ENCODE results near the gene MMP2.

GRCh38 chr16:55434000-55434399 lies 45.0 kb upstream of the MMP2 start:
- TF ChIP-seq CTCF (conservative IDR thresholded peaks at IDR 0.05; ENCODE audit: low read depth in 2 of 2), result no peak
- no peak for TF ChIP-seq EZH2 (IDR thresholded peaks at IDR 0.05; ENCODE audit: low read depth, unreplicated experiment)
- TF ChIP-seq POLR2AphosphoS5 (IDR thresholded peaks at IDR 0.05; ENCODE audit: low read depth), result no peak
- TF ChIP-seq EZH2phosphoT487 (IDR thresholded peaks at IDR 0.05; ENCODE audit: unreplicated experiment), result no peak
- TF ChIP-seq ZNF114 (CRISPR knock-in tag; IDR thresholded peaks at IDR 0.05), result no peak
- no peak for TF ChIP-seq JUNB (IDR thresholded peaks at IDR 0.05; ENCODE audit: unreplicated experiment)
- TF ChIP-seq REST (IDR thresholded peaks at IDR 0.05; ENCODE audit: unreplicated experiment), result no peak
- no peak for TF ChIP-seq CREB1 (CRISPR knock-in tag; IDR thresholded peaks at IDR 0.05; ENCODE audit: low read depth)
- TF ChIP-seq, protein P1, sequence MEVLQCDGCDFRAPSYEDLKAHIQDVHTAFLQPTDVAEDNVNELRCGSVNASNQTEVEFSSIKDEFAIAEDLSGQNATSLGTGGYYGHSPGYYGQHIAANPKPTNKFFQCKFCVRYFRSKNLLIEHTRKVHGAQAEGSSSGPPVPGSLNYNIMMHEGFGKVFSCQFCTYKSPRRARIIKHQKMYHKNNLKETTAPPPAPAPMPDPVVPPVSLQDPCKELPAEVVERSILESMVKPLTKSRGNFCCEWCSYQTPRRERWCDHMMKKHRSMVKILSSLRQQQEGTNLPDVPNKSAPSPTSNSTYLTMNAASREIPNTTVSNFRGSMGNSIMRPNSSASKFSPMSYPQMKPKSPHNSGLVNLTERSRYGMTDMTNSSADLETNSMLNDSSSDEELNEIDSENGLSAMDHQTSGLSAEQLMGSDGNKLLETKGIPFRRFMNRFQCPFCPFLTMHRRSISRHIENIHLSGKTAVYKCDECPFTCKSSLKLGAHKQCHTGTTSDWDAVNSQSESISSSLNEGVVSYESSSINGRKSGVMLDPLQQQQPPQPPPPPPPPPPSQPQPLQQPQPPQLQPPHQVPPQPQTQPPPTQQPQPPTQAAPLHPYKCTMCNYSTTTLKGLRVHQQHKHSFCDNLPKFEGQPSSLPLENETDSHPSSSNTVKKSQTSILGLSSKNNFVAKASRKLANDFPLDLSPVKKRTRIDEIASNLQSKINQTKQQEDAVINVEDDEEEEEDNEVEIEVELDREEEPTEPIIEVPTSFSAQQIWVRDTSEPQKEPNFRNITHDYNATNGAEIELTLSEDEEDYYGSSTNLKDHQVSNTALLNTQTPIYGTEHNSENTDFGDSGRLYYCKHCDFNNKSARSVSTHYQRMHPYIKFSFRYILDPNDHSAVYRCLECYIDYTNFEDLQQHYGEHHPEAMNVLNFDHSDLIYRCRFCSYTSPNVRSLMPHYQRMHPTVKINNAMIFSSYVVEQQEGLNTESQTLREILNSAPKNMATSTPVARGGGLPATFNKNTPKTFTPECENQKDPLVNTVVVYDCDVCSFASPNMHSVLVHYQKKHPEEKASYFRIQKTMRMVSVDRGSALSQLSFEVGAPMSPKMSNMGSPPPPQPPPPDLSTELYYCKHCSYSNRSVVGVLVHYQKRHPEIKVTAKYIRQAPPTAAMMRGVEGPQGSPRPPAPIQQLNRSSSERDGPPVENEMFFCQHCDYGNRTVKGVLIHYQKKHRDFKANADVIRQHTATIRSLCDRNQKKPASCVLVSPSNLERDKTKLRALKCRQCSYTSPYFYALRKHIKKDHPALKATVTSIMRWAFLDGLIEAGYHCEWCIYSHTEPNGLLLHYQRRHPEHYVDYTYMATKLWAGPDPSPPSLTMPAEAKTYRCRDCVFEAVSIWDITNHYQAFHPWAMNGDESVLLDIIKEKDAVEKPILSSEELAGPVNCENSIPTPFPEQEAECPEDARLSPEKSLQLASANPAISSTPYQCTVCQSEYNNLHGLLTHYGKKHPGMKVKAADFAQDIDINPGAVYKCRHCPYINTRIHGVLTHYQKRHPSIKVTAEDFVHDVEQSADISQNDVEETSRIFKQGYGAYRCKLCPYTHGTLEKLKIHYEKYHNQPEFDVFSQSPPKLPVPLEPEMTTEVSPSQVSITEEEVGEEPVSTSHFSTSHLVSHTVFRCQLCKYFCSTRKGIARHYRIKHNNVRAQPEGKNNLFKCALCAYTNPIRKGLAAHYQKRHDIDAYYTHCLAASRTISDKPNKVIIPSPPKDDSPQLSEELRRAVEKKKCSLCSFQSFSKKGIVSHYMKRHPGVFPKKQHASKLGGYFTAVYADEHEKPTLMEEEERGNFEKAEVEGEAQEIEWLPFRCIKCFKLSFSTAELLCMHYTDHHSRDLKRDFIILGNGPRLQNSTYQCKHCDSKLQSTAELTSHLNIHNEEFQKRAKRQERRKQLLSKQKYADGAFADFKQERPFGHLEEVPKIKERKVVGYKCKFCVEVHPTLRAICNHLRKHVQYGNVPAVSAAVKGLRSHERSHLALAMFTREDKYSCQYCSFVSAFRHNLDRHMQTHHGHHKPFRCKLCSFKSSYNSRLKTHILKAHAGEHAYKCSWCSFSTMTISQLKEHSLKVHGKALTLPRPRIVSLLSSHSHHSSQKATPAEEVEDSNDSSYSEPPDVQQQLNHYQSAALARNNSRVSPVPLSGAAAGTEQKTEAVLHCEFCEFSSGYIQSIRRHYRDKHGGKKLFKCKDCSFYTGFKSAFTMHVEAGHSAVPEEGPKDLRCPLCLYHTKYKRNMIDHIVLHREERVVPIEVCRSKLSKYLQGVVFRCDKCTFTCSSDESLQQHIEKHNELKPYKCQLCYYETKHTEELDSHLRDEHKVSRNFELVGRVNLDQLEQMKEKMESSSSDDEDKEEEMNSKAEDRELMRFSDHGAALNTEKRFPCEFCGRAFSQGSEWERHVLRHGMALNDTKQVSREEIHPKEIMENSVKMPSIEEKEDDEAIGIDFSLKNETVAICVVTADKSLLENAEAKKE (CRISPR knock-in tag; IDR thresholded peaks at IDR 0.05), result no peak

All from GM23338 (cell line).